Measurements from ENCODE around the gene CYP19A1.

DNA sequence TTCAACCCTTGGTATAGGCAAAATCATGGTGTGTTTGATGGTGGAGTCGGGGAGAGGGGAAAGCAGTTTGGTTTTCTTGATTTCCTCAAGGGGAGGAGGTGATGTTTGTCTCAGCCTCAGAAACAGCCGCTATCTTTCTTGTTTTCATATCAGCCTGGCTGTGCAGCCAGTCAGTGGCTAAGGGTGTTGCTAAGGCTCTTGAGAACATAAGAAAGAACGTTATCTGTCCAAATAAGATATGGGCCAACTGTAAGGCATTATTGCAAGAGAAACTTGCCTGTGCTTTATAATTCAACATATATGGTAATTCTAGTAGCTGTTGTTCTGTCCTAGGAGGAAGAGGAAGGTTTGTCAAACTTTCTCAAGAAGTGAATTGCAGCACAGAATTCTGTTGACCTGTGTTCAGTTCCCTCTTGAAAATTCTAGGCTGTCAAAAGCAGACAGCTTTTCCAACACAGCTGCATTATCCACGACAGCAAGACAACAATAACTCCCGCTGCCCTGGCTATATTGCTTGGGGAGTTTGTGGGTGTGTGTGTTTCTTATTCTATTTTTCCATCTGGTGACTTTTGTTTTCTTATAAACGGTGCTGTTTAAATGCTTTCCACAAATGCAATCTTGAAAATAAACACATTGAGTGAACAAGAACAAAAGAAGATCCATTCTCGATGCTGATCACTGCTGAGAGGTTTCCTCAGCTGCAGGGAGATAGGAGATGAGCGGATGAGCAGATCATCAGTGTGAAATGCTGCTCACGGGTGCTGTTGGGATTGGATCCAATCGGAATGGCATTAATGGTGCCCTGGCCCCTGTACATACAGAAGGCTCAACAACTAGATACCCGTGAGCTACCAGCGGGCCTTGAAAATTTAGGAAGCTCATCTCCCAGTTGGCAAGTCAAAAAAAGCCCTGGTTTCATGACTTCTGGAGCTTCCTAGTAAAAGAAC lies 152.9 kb downstream of the CYP19A1 start:
- no peak for TF ChIP-seq POLR2A (IDR thresholded peaks at IDR 0.05; ENCODE audit: low read length)
- TF ChIP-seq GATA1 (IDR thresholded peaks at IDR 0.05; ENCODE audit: low read depth, low read length) = no peak

Measured in erythroblast (primary cell).